ENCODE data around the gene ULK2. TPM values are rescaled to one million over a fixed set of nuclear protein-coding genes. Genes with fewer than 3 reads are reported as not detected.

ULK2 gene
- total RNA-seq, 1 experiment from 2014 or later, result 12.7 TPM

DNA sequence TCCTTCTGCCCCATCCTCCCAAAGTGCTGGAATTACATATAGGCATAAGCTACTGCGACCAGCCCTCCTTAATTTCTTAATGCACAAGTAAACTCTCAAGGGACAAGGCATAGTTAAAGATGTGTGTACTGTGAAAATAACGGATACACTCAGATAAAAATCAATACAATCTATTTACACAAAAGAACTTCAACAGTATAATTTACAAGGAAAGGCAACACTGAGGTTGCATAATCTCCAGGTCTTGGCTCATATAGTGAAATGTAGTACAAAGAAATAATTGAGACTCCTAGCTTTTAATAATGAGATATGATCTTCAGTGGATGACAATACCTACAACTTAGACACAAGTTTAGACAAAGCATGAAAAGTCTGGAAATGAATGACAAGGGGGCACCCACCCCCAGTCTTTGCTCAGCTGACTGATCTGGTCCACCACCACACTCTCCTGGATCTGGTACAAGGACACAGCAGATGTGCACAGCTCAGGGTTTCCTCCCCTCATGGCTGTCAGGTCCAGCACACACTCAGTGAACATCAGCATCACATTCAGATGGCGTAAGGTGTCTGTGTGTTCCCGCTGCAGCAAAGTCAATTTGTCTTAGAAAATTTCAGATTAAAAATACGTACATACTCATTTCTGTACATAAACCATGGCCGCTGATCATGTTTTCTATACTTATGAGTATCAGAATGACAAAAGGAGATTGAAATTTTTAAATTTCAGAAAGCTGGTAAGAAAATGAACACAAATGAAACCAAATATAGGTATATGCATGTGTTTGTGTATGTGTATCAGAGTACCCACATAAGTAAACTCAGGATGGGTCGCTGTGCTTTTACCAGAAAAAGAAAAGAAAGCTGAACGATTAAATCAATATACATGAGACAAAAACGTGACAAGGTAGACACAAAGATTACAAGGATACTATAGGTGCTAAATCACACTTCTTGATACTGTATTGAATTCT lies 86.0 kb downstream of the ULK2 start:
- Histone ChIP-seq H3K9me3 (ENCODE audit: control insufficient read depth in 1 of 2, insufficient read depth in 1 of 2, low read depth in 1 of 2, low read length in 2 of 2) (no peaks in the 10 kb centered on the region), H3K36me3 (ENCODE audit: control insufficient read depth in 1 of 2, insufficient read depth in 2 of 2, low read length in 2 of 2) (no peaks in the 10 kb centered on the region), H3K4me3 (replicated peaks in 1 of 2; ENCODE audit: low read depth in 1 of 2, low read length in 2 of 2) (no peak overlapping the region), H4K20me1 (ENCODE audit: insufficient read depth) (no peaks in the 10 kb centered on the region), H2AFZ (ENCODE audit: low read depth, low read length, poor library complexity, severe bottlenecking) (no peak overlapping the region), H3K27ac (ENCODE audit: low read depth, low read length) (no peak overlapping the region), H3K27me3 (ENCODE audit: insufficient read depth, low read length) (no peaks in the 10 kb centered on the region), H3K4me2 (ENCODE audit: low read length) (no peak overlapping the region), H3K9me2 (ENCODE audit: insufficient read depth) (no peaks in the 10 kb centered on the region), H3K9ac (ENCODE audit: low read length) (no peak overlapping the region), H3K4me1 (ENCODE audit: control insufficient read depth in 1 of 2, insufficient read depth in 2 of 2, low read length in 2 of 2) (no peaks in the 10 kb centered on the region), H3K79me2 (ENCODE audit: insufficient read depth, low read length) (no peaks in the 10 kb centered on the region)
- ChIA-PET CTCF (interaction anchor here (1.1 kb wide), 1 partner anchor 15 kb away, joined by 3 read pairs; no protein-coding TSS in a partner anchor), RAD21 (ENCODE audit: low non-redundant PET in 1 of 2, low total read pairs in 2 of 2, uncharacterized antibody in 2 of 2, unreplicated experiment in 2 of 2) (no interaction called here), POLR2A (no interaction called here)
- TF ChIP-seq SIN3A (IDR thresholded peaks at IDR 0.05; ENCODE audit: low read depth) (no peak), CEBPB (IDR thresholded peaks at IDR 0.05; ENCODE audit: low read depth) (no peak), POLR2A (IDR thresholded peaks at IDR 0.05; ENCODE audit: borderline replicate concordance, extremely low read depth, insufficient read depth, insufficient read length) (no peak), SRF (IDR thresholded peaks at IDR 0.05; ENCODE audit: low read depth) (no peak), FOSL1 (IDR thresholded peaks at IDR 0.05; ENCODE audit: low read depth) (no peak), YY1 (IDR thresholded peaks at IDR 0.05; ENCODE audit: extremely low read depth, insufficient replicate concordance, low read depth, low read length) (no peak), ELF1 (IDR thresholded peaks at IDR 0.05; ENCODE audit: borderline replicate concordance, low read depth) (no peak), CBX3 (IDR thresholded peaks at IDR 0.05; ENCODE audit: low read depth) (no peak), ZNF274 (IDR thresholded peaks at IDR 0.05; ENCODE audit: low read depth, low read length) (no peak), POLR2AphosphoS5 (IDR thresholded peaks at IDR 0.05; ENCODE audit: low read depth, low read length) (no peak)
- TF ChIP-seq, protein P1, sequence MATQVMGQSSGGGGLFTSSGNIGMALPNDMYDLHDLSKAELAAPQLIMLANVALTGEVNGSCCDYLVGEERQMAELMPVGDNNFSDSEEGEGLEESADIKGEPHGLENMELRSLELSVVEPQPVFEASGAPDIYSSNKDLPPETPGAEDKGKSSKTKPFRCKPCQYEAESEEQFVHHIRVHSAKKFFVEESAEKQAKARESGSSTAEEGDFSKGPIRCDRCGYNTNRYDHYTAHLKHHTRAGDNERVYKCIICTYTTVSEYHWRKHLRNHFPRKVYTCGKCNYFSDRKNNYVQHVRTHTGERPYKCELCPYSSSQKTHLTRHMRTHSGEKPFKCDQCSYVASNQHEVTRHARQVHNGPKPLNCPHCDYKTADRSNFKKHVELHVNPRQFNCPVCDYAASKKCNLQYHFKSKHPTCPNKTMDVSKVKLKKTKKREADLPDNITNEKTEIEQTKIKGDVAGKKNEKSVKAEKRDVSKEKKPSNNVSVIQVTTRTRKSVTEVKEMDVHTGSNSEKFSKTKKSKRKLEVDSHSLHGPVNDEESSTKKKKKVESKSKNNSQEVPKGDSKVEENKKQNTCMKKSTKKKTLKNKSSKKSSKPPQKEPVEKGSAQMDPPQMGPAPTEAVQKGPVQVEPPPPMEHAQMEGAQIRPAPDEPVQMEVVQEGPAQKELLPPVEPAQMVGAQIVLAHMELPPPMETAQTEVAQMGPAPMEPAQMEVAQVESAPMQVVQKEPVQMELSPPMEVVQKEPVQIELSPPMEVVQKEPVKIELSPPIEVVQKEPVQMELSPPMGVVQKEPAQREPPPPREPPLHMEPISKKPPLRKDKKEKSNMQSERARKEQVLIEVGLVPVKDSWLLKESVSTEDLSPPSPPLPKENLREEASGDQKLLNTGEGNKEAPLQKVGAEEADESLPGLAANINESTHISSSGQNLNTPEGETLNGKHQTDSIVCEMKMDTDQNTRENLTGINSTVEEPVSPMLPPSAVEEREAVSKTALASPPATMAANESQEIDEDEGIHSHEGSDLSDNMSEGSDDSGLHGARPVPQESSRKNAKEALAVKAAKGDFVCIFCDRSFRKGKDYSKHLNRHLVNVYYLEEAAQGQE (IDR thresholded peaks at IDR 0.05; ENCODE audit: low read depth), result no peak
- TF ChIP-seq, protein P2, sequence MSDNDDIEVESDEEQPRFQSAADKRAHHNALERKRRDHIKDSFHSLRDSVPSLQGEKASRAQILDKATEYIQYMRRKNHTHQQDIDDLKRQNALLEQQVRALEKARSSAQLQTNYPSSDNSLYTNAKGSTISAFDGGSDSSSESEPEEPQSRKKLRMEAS (IDR thresholded peaks at IDR 0.05), result no peak
- TF ChIP-seq, protein P3, sequence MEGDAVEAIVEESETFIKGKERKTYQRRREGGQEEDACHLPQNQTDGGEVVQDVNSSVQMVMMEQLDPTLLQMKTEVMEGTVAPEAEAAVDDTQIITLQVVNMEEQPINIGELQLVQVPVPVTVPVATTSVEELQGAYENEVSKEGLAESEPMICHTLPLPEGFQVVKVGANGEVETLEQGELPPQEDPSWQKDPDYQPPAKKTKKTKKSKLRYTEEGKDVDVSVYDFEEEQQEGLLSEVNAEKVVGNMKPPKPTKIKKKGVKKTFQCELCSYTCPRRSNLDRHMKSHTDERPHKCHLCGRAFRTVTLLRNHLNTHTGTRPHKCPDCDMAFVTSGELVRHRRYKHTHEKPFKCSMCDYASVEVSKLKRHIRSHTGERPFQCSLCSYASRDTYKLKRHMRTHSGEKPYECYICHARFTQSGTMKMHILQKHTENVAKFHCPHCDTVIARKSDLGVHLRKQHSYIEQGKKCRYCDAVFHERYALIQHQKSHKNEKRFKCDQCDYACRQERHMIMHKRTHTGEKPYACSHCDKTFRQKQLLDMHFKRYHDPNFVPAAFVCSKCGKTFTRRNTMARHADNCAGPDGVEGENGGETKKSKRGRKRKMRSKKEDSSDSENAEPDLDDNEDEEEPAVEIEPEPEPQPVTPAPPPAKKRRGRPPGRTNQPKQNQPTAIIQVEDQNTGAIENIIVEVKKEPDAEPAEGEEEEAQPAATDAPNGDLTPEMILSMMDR (IDR thresholded peaks at IDR 0.05 in 2 of 3, conservative IDR thresholded peaks at IDR 0.05 in 1 of 3; ENCODE audit: borderline replicate concordance in 1 of 3, insufficient read depth in 1 of 3, low read depth in 2 of 3, low read length in 2 of 3), result no peak
- TF ChIP-seq, protein P4, sequence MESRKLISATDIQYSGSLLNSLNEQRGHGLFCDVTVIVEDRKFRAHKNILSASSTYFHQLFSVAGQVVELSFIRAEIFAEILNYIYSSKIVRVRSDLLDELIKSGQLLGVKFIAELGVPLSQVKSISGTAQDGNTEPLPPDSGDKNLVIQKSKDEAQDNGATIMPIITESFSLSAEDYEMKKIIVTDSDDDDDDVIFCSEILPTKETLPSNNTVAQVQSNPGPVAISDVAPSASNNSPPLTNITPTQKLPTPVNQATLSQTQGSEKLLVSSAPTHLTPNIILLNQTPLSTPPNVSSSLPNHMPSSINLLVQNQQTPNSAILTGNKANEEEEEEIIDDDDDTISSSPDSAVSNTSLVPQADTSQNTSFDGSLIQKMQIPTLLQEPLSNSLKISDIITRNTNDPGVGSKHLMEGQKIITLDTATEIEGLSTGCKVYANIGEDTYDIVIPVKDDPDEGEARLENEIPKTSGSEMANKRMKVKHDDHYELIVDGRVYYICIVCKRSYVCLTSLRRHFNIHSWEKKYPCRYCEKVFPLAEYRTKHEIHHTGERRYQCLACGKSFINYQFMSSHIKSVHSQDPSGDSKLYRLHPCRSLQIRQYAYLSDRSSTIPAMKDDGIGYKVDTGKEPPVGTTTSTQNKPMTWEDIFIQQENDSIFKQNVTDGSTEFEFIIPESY (IDR thresholded peaks at IDR 0.05; ENCODE audit: extremely low read depth, insufficient replicate concordance, low read length), result no peak
- TF ChIP-seq, protein P5, sequence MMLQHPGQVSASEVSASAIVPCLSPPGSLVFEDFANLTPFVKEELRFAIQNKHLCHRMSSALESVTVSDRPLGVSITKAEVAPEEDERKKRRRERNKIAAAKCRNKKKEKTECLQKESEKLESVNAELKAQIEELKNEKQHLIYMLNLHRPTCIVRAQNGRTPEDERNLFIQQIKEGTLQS (IDR thresholded peaks at IDR 0.05), result no peak
- DNase-seq (ENCODE audit: low read depth, low spot score), result no peak
- BruUV-seq (replicated peaks), result no TSS peak
- ATAC-seq, result no peak
- intact Hi-C loops (cut with micrococcal nuclease), result no loop called here
